ENCODE results near the gene NEDD9.

Gene NEDD9

GRCh38 chr6:11260249-11261038, 28.0 kb upstream of the NEDD9 start:
- DNase-seq = no peak

- DNase-seq = peak; percentile 35
These were observed 26.1 kb upstream of the NEDD9 start for GRCh38 chr6:11258260-11259237.

DNA sequence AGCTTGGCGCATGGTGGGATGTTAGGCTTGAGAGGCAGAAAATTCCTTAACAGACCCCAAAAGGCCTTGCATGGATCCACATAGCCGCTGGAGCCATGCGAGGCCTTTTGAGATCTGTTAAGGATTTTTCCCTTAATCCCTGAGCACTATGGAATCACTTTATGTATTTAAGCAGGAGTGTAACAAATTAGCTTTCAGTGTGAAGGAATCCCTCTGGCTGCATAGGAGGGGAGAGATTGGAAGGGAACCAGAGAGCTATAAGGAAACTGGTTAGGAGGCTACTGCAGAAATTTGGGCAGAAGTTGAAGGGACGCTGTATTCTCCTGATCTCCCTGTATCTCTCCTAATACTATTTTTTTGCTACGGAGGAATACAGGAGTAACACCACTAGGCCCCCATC, 23.1 kb upstream of the NEDD9 start:
- DNase-seq = no peak

- peak; percentile 85 for DNase-seq
These were observed 21.1 kb upstream of the NEDD9 start for GRCh38 chr6:11253594-11253993.

GRCh38 chr6:11251553-11252360, 19.3 kb upstream of the NEDD9 start:
- DNase-seq = peak; percentile 77

DNA sequence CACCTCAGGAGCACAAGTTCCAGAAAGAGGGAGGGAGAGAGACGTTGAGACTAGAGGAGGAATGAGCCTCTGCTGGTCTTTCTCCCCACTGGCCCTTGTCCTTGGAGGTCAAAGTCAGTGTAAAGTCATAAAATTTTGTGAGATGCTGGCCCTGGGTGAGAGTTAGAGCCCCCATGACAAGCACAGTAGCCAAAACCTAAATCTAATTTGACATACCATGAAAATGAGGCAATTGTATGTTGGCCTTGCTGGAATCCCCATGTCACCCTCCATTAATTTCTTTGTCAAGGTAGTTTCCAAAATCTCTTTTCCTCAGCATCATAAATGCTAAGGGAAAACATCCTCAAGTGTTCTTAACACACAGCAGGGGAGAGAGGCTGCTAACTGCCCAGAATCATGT, 17.6 kb upstream of the NEDD9 start:
- DNase-seq = no peak

- no peak for DNase-seq
These were observed 16.7 kb upstream of the NEDD9 start for GRCh38 chr6:11248974-11249761.

GRCh38 chr6:11246722-11247121, 14.3 kb upstream of the NEDD9 start:
- no peak for DNase-seq

DNA sequence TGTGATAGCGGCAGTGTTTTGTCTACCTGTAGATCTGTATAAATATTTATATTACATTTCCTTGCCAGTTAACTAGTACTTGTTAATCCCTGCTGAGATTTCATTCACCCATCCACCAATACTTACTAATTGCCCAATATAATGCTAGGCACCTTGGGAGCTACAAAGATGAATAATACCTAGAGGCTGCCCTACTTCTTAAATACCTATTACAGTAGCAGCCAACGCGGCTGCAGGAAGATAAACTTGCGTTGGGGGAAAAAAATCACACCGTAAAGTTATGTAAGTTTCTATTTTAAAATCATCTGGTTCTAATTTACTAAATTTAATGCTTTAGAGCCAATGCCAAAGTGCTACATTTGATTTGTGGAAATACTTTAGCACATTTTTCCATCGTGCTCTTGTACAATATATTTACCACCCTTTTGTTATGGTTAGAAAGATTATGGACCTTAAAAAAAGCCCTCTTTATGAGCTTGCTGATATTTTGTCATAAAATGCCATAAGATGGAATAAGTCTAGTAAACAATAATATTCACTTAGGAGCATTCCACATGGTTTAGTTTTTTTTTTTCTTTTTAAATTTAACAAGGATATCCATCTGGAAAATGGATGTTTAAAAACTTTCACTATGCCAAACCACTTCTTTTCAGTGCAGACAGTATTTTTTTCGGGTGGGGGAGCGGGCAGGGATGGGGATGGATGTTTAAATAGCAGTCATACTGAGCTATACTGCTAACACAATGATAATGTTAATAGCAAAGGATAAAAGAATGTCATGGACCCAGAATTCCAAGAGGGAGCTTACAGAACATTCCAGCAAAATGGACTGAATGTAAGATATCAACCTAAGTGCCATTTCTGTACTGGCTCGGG, 13.2 kb upstream of the NEDD9 start:
- peak; percentile 41 for DNase-seq

DNA sequence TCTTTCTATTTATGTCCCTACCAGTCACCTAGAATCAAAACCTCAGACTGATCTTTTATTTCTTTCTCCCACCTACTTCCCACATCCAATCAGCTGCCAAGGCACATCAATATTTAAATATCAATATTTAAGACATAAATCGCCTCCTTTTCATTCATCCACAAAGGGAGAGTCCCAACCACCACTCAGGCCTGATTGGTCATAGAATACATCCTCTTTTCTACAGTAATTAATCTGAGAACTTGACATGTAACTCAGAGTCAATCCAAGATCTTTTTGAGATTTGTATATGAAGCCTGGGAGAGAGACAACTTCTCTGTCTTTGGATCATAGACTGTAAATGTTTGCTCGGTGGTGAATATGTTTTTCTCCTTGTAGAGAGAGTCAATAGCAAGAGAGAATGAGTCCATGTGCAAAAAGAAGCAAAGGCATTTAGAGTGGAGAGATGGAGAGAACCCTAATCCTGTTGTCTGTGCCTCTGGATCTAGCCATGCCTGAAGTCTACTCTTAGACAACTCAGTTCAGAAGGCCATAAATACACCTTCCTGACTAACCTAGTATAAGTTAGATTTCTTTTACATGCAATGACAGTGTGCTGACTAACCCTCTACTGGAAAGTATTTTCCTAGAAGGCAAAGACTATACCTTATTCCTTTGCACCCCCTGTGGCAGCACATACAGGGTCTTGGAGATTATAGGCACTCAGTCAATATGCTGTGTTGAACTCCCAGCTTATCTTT, 12.1 kb upstream of the NEDD9 start:
- no peak for DNase-seq

DNA sequence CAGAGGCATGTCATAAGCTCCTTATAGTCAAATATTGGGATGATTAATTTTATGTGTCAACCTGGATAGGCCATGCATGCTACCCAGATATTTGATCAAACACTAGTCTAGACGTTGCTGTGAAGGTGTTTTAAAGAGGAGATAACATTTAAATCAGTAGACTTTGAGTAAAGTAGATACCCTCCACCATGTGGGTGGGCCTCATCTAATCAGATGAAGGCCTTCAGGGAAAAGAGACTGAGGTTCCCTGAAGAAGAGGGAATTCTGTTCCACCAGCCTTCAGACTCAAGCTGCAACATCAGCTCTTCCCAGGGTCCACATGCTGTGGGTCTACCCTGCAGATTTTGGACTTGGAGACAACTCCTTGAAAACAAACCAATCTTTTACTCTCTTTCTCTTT, 11.4 kb upstream of the NEDD9 start:
- no peak for DNase-seq

DNA sequence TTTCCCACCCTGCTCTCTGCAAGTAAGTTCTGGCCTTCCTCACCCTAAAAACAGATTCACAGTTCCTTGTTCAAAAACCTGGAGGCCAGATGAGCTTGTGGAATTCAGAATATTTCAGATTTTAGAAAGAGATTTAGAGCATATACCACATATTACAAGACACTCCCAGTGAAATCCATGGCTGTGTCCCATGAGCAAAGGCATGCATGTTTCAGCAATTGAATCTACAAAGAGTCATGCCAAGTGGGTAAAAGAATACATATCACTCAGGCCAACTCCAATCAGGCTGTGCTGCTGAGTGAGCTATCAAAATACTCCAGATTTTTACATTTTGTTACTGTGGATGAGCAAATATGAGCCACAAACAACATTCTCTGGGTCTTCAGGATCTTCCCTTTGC, 10.2 kb upstream of the NEDD9 start:
- DNase-seq = peak; percentile 35

DNA sequence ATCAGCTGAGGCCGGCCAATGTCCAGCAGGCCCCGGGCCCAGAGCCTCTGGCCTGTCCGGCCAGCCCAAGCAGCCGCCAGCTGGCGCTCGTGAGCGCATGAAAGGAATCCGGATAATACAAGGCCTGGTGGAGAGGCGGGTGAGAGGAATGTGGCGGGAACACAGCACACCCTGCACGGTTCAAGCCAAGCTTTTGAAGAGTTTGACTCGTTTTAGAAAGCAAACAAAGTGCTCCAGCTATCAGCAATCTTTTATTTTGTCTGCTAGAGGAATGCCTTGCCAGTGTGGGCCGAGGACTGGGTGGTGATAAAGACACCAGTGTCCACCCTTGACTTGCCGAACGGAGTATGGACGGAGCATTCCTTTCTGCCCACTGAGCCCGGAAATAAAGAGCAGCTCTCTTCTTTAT, 9.3 kb upstream of the NEDD9 start:
- DNase-seq = peak; percentile 32

- DNase-seq = no peak
These were observed 8.8 kb upstream of the NEDD9 start for GRCh38 chr6:11241154-11241792.

- DNase-seq = no peak
These were observed 5.5 kb upstream of the NEDD9 start for GRCh38 chr6:11237956-11238355.

GRCh38 chr6:11237428-11237827, 5.0 kb upstream of the NEDD9 start:
- DNase-seq = no peak

DNA sequence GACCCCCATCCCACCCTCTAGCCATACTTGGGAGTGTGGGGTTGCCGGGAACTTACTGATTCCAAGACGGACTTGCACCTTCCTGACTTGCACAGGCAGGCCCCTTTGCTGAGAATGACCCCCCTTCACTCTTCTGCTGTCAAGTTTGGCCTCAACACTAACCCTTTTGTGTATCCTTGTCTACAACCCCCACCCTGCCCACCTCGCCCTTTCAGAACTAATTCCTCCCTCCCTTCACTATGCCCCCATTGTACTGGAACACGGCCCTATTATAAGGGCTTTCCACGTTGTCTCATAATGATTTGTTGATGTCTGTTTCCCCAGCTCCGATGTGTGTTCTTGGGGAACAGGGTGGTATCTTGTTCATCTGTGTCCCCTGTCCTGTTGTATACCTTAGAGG, 4.4 kb upstream of the NEDD9 start:
- no peak for DNase-seq

- DNase-seq = peak; percentile 54
These were observed 3.7 kb upstream of the NEDD9 start for GRCh38 chr6:11236076-11236750.

DNA sequence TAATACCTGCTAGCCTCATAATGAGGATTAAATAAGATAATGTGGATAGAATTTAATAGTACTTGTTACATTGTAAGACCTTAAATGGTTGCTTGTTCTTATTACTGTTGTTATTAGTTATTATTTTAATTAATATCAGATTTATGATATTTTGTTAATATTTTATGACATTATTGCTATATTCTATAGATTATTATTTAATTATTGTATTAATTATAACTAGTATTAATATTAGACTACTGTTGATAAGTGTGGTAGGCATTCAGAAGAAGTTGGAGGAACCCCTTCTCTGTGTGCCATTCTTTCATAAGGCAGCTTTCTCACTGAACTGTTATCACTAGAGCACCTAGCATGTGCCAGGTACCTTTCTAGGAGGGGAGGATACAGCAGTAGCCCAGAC, 2.6 kb upstream of the NEDD9 start:
- DNase-seq = no peak

Measured in fibroblast of skin of back (primary cell).